Left cardiac atrium (tissue), 4 donors: Measurements from ENCODE around the gene SH3PXD2A. TPM values are rescaled to one million over a fixed set of nuclear protein-coding genes. Genes with fewer than 3 reads are reported as not detected.
"Not testable (repeated sequence)": the region's sequence is repeated elsewhere in the genome, so short reads cannot be mapped to it uniquely, and the experiment has no call there.

ENCODE experiments used
- ATAC-seq, 2 donors: fragments of 200-7000 bp; cut with Tn5 transposase; one replicate each; pipeline ENCODE4 v1.9.1; 2020; ENCODE audit warnings: mild to moderate bottlenecking in 2 of 2, moderate library complexity in 2 of 2
- DNase-seq: peaks from one replicate; pipeline ENCODE4 v3.0.0-alpha.2; 2020
- intact Hi-C, 2 donors: fragments of 100-400 bp; cut with DNase I; formaldehyde crosslinking; loops; one replicate each; pipeline versions ENCODE4 v1.14.1 to v1.15.1; 2022 to 2023
- total RNA-seq, 2 donors: library from RNA; stranded (reverse); fragmentation: NEBNext Ultra II Directional; extraction: Animal tissue kit (Norgen Biotek cat#: 25700); gene quantifications; one replicate each; pipeline ENCODE4 v1.2.1, GENCODE V29; 2021
- donor health status: DM: no; HTN: yes; CAD: no.
- donor health status: DM: no; HTN: yes; CAD: no; lungs with severe emphysema.
- donor health status: DM: yes; HTN: yes; CAD: no.
- donor health status: Dilated cardiomyopathy.

Gene SH3PXD2A
- total RNA-seq, 2 donors from 2014 or later, result 24.6 to 27.7 TPM

DNA sequence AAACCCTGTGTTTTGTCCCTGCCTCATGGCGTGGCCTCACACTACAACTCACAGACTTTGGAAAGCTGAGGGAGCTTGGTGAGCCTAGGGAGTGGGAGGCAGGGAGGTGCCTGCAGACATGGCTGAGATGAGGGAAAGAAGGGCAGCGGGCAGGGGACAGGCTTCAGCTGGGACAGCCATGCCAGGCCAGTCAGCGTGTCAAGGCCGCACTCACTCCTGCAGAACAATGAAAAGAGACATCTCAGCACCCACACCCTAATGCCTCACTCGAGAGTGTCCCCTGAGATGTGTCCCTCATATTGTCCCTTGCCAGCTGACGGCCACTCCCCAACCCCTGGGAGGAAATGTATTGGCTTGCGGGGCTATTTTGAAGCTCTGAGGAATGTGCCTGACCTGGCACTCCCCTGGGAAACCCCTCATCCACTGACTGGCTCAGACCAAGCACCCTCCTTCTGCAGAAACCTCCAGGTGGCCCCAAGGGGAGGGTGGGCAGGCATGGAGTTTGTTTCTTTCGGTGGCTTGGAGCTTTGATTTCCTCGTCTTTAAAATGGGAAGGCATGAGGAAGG is 31.6 kb downstream of the SH3PXD2A start:
- DNase-seq, result no peak
- intact Hi-C loops, result no loop called here
- ATAC-seq, result no peak

DNA sequence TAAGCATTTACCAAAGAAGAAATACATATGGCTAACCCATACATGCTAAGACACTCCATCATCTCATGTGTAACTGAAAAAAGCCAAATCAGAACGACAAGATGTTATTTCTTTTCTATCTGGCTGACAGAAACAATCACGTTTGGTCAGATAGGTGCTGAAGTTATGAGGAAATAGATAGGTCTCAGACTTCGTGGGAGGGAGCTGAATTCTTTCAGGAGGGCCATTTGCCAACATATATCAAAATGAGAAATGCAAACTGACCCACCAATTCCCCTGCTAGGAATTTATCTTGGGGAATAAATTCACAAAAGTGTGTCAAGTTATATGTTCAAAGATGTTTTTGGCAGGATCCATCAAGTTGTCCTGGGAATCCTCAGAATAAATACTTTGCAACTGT is 32.6 kb downstream of the SH3PXD2A start:
- intact Hi-C loops, result no loop called here
- ATAC-seq, result no peak
- no peak for DNase-seq

DNA sequence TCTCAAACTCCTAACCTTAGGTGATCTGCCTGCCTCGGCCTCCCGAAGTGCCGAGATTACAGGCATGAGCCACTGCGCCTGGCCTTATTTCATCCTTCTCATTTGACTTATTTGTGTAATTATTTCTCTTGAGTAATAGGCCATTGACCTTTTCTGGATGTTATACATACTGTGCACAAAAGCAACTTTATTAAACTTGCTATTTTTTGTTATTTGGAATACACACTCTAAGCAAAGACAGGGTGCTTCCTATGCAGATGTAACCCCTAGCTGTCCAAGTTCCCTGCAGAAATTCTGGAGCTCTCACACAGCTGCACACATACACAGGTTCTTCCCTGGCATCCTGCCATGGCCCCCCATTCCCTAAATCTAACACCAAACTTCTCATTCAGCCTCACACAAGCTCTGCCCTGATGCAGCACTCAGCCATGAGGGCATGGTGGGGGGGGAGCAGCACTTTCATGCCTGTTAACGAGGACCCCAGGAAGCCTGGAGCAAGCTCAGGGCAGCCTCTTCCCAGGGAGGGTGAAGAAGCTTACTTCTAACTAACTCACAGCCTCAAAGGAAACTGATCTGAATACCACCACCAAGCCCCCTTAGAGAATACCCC is 33.2 kb downstream of the SH3PXD2A start:
- intact Hi-C loops, result no loop called here

DNA sequence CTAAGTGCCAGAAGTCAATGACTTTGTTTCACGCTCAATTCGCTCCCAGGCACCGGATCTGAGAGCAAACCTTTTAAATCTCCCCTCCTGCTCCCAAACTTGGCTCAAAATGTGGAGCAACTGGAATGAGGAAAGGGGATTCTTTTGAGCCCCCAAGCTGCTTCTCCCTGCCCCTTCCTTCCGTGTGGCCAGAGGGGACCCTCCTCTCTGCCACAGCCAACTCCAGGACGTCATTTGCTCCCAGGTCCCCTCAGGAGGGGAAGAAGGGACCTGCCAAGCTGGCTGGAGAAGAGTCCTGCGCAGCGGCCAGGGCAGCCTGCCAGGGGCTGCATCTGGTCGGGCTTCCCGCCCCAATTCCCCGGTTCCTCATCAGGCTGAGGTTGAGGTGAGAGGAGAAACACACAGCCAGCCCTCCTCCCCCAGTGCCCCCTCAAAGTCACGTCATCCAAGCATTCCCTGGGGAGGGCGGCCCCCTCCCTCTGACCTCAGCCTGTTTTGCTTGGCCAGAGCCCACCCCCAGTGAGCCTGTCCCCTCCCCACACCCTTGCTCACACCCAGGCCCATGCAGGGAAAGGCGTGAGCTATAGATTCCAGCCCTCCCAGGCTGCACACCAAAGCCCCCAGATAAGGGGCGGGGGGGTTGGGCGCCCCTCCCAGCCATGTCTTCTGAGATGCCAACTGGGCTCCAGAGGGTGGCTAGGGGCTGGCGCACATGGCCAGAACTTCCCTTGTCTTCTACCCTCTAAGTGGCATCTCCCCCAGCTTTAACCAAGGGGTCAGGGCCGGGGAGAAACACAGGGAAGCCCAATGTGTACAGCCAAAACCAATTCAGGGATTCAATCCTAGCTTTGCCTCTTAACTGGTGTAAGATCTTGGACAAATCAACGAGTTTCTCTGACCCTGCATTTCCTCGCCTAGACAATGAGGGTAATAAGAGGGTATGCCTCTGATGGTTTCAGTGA is 35.0 kb downstream of the SH3PXD2A start:
- DNase-seq, result peak; percentile 85
- intact Hi-C loops, result no loop called here
- peak; percentile 86 to 88 for ATAC-seq

More for the DNA sequence above, 33.2 kb downstream of the SH3PXD2A start:
- no peak for ATAC-seq
- DNase-seq, result peak; percentile 14

DNA sequence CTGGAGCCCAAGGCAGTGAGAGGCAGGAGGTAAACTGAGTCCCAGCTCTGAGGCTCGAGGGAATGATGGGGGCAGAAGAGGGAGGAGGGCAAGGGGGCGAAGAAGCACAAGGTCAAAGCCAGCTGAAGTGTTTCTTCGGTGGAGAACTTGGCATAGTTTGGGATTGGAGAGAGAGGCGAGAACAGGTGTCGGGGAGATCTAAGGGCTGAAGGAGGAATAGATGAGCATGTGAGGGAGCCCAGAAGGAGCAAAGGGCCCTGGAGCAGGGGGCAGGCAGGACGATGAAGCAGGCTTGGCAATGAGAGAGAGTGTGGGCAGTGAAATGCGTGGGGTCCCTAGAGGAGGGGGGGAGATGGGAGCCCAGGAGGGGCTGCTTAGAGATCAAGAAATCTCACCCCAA is 35.9 kb downstream of the SH3PXD2A start:
- DNase-seq (no peak), ATAC-seq (no peak)

DNA sequence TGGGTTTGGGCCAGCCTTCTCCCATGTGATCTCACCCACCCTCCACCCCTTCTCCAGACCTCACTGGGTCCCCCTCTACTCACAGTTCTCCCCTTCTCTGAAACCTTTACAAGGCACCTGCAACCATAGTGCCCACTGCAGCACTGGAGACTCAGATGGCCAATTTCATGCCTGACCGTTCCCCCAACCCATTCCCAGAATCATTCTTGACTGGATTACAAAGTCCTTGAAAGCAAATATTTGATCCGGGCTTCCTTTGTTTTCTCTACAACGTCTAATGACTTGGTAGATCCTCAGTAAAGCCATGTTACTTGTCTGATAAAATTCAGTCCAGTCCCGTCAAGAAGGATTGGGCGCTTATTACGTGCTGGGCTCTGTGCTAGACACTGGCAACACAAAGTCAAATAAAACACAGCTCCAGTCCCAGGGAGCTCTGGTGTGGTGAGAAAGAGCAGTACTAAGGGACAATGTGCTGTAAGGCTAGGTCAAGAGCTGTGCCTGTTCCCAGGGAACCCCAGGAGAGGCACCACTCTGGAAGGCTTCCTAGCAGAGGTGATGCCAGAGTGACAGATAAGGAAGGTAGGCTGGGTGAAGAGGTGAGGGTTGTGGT is 36.5 kb downstream of the SH3PXD2A start:
- no peak for ATAC-seq
- DNase-seq, result no peak
- intact Hi-C loops, result loop anchor here in 1 of 2 donors (5.0 kb wide), 1 partner anchor 37 kb away; no protein-coding TSS in a partner anchor

More for the DNA sequence above, 35.9 kb downstream of the SH3PXD2A start:
- intact Hi-C loops, result loop anchor here in 1 of 2 donors (5.0 kb wide), 1 partner anchor 37 kb away; no protein-coding TSS in a partner anchor

DNA sequence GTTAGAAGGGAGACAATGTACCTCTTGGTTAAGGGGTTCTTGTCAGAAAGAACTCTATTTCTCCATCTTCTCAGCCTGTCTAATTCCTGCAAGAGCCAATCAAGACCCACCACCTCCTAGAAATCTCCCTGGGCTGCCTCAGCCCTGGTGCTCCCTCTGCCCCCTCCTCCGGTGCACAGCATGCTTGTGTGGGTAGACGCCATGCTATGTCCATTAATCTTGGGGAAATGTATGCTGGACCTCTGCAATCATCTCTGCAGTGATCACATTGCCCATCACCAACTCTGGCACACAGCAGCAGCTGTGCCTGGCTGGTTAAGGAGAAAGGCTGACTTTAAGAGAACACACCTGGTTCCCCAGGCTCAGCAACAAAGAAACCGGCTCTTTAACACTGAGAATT is 37.3 kb downstream of the SH3PXD2A start:
- DNase-seq (no peak), ATAC-seq (no peak)
- intact Hi-C loops, result loop anchor here in 1 of 2 donors (5.0 kb wide), 1 partner anchor 36 kb away; no protein-coding TSS in a partner anchor

DNA sequence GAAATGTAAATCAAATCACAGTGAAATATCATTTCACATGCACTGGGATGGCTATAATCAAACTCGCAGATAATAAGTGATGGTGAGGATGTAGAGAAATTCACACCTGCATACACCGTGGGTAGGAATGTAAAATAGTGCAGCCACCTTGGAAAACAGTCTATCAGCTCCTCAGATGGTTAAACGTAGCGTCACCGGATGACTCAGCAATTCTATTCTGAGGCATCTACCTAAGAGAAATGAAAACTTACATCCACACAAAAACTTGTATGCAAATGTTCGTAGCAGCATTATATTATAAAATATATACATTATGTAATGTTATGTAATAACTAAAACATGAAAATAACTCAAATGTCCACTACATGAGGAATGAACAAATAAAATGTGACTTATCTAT is 38.9 kb downstream of the SH3PXD2A start:
- ATAC-seq, result no peak
- intact Hi-C loops, result loop anchor here in 1 of 2 donors (5.0 kb wide), 1 partner anchor 34 kb away; no protein-coding TSS in a partner anchor

DNA sequence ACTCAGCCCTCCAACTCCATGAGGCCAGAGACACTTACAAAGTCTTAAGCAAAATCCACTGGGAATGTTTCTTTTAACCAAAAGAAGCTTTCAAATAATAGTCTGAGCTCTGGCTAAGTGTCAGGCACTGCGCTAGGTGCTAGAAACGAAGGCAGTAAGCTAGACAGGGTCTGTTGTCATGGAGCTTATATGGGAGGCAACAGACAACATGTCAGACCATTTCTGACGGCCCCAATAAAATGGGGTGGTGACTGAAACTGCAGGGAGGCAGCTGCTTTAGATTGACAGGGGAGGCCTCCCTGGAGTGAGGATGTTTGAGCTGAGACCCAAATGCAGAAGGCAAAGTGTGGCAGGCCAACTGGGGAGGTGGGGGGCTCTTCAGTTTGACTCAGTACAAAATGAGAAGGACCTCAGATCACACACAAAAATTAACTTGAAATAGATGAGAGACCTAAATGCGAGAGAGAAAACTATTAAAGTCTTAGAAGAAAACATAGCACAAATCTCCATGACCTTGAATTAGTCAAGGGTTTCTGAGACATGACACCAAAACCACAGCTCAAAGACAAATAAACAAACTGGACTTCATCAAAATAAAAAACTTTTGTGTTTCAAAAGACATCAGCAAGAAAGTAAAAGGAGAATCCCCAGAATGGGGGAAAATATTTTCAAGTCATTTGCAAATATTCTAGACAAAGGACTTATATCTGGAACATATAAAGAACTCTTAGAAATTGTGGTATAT is 40.6 kb downstream of the SH3PXD2A start:
- intact Hi-C loops, result loop anchor here in 1 of 2 donors (5.0 kb wide), 1 partner anchor 32 kb away; no protein-coding TSS in a partner anchor
- peak; percentile 0 for DNase-seq
- ATAC-seq, result no peak

More for the DNA sequence above, 38.9 kb downstream of the SH3PXD2A start:
- DNase-seq, result no peak

DNA sequence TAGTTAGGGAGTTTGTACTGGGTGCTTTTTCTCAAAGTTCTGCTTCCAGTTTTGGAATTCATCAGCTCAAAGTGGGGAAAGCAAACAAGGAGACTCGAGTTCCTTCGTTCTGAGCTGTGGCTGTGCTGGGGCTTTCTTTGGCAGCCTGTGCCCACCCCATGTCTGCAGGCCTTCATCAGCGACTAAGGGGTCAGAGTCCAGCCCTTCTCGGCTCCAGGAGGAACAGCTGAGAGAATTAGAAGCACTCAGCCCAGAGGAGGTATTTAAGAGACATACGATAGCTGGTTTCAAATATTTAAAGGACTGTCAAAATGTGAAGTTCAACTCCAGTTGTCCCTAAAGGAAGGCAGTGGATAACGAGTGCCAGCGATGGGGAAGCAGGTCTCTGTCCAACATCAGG is 41.3 kb downstream of the SH3PXD2A start:
- intact Hi-C loops, result no loop called here
- DNase-seq, result peak; percentile 2
- no peak for ATAC-seq

DNA sequence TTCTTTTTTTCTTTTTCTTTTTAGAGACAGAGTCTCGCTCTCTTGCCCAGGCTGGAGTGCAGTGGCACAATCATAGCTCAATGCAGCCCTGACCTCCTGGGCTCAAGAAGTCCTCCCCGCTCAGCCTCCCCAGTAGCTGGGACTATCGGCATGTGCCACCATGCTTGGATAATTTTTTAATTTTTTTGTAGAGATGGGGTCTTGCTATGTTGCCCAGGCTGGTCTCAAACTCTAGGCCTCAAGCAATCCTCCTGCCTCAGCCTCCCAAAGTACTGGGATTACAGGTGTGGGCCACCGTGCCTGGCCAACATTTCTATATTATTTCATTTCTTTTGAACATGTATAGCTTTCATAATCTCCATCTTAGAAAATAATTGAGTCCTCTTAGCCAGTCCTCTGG is 42.1 kb downstream of the SH3PXD2A start:
- ATAC-seq, intact Hi-C loops, DNase-seq: not testable (repeated sequence)

DNA sequence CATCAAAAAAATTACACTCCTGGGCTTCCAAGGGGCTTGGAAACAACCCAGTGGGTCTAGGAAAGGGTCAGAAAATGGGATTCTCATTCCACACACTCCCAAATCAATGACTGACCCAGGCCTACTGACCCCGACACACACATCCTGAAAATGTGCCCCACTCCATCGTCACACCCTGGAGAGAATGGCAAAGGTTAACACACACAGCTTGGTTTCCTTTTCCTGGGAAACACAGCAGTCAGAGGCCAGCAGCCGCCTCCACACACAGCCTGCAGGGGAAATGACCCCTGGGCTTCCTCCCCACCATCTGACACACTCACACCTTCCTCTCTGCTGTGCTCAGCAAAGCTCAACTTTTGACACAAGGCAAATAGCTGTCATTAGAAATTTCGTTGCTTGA is 42.9 kb downstream of the SH3PXD2A start:
- DNase-seq, result no peak
- intact Hi-C loops, result no loop called here
- ATAC-seq, result peak; percentile 23 to 47

DNA sequence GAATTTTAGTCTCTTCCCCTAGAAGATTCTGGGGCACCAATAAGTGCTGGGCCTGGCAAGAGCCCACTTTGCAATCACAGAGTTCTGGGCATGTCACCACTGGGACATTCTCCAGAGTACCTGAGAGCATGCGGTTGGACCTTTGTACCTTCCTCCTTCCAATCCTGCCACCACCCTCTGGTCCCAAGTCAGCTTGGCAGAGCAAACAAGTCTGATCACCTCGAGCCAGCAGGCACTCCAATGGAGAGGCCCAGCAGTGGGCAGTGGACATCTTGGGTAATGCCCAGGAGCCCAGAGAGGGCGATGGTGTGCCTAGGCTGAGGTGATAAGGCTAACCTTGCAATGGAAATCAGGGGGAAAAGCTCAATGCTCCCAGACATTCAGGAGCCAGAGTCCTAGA is 43.4 kb downstream of the SH3PXD2A start:
- intact Hi-C loops, result no loop called here
- ATAC-seq (no peak), DNase-seq (no peak)

DNA sequence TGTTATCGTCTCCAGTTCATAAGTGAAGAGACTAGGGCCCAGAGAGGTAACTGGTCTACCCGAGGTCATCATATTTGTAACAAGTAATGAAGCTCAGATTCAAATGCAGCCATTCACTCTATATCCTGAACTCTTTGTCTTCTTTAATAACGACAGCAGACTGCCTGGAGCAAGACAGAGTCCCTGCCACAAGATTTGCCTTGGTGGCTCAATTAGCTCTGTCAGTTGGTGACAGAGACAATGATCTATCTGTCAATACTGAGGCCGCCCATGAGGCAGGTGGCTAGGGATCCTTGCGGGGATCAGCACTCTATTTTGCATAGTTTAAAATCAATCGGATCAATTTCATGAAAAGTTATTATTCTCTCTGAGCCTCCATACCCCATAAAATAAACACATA is 43.9 kb downstream of the SH3PXD2A start:
- DNase-seq (no peak), ATAC-seq (no peak)
- intact Hi-C loops, result no loop called here

DNA sequence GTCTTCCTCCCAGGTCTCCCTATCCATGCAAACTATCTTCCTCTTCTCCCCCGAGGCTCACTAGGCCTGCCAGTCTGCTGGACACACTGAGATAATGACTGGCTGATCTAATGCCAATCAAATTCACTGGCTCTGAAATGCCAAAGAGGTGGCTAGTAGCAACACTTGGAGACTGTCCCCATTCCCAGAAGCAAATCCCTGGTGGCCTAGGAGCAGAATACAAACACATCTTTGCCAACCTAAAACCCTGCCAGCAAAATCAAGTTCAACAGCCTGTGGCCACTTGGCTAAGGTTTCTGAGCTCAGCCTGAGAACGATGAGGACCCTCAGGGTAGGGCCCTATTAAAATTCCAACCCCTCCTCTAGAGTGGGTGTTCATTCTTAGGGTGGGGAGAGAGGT is 46.6 kb downstream of the SH3PXD2A start:
- DNase-seq, result no peak
- peak in 1 of 2 donors; percentile 46 for ATAC-seq
- intact Hi-C loops, result no loop called here

DNA sequence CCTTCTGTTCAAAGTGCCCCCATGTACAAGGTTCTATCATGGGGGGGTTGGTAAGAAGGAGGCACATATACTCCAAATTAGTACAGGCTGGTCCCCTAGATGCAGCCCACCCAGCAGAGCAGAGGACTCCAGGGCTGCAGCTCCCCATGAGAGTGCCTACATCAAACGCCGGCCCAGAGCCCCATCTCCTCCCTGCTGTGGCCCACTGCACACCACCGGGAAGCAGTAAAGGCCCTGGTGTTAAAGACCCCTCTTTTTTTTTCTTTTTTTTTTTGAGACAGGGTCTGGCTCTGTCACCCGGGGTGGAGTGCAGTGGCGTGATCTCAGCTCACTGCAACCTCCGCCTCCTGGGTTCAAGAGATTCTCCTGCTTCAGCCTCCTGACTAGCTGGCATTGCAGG is 47.4 kb downstream of the SH3PXD2A start:
- ATAC-seq (no peak), DNase-seq (no peak)
- intact Hi-C loops, result no loop called here

DNA sequence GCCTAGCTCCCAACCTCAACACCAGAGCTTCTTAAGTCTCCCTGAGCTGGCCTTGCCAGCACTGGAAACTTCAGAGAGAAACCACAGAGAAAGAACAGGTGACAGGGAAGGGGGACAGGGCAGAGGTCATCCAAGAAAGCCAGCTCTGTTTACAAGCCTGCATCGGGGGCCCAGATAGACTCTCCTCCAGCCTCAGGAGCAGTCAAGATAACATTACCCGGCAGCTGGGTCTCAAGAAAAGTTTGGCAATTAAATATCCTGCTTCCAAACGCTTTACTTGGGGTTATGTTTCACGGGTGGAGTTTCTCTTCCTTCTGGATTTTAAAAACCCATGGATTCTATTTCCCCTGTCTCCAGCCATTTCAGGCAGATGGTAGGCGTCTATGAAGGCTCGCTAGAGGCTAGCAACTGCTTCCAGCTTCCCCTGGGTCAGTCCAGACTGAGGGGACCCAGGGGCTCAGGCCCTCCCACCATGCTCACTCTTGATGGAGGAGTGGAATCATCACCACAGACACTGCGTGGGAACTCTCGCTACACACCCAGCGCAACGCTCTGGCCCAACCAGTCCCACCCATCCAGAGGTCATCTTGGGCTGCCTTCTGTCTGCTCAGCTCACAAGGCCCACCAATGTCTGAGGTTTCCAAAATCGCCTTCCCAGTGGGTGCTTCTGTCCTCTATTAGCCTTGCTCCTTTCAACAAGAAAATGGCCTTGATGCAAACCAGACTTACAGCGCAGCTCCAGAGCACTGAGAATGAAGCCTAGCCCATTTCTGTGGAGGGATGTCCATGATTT is 48.8 kb downstream of the SH3PXD2A start:
- ATAC-seq (peak; percentile 51 to 55), DNase-seq (no peak)
- intact Hi-C loops, result no loop called here

DNA sequence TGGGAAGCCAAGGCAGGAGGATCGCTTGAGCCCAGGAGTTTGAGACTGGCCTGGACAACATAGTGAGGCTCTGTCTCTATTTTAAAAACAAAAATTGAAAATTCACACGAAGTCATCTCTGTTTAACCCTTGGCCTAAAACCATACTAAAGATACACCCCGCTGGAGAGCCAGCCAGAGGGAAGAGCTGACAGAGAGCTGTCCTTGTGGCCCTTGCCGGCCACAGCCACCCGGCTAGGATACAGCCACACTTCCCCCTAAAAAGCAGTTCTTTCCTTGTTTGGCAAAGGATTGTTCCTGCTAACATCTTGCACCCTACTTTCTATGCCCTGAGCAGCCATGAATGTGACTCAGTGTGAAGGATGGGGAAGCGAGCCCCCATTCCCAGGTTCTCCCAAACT is 49.6 kb downstream of the SH3PXD2A start:
- DNase-seq (no peak), ATAC-seq (no peak)
- intact Hi-C loops, result no loop called here
